ENCODE results near the gene SFT2D3. TPM values are rescaled to one million over a fixed set of nuclear protein-coding genes. Genes with fewer than 3 reads are reported as not detected.

The SFT2D3 gene
- total and polyA plus RNA-seq, 9 of the 15 experiments (the other 6 are each of a cell fraction or from before 2014, with no cell fraction given), result 7.5 to 9.9 (median 8.9) TPM; not detected in 2

DNA sequence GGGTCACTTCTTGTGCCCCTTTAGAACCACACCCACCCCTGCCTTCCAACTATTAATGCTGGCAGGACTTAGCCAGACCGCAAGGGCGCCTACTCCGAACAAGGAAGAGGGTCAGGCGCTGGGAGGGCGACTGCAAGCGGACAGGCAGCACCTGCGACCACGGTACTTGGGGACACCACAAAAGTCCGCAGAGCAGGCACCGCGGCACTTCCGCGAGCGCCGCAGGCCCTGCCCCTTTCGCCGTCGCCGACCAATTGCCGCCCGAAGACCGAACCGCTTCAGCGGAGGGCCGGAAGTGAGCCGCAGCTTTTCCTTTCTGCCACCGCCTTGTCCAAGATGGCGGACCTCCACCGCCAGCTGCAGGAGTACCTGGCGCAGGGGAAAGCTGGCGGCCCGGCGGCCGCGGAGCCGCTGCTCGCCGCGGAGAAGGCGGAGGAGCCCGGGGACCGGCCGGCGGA is at the start of gene SFT2D3 (continued):
- TF ChIP-seq, protein P1, sequence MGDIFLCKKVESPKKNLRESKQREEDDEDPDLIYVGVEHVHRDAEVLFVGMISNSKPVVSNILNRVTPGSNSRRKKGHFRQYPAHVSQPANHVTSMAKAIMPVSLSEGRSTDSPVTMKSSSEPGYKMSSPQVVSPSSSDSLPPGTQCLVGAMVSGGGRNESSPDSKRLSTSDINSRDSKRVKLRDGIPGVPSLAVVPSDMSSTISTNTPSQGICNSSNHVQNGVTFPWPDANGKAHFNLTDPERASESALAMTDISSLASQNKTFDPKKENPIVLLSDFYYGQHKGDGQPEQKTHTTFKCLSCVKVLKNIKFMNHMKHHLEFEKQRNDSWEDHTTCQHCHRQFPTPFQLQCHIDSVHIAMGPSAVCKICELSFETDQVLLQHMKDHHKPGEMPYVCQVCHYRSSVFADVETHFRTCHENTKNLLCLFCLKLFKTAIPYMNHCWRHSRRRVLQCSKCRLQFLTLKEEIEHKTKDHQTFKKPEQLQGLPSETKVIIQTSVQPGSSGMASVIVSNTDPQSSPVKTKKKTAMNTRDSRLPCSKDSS (IDR thresholded peaks at IDR 0.05; ENCODE audit: low read depth, partially characterized antibody), result no peak
- no peak; the same call in 1 of the 2 replicates for TF ChIP-seq NR2C2 (CRISPR knock-in tag; IDR thresholded peaks at IDR 0.05)
- peak; percentile 4; the same call in 1 of the 2 replicates for TF ChIP-seq NR2C2 (tag; IDR thresholded peaks at IDR 0.05)
- TF ChIP-seq BDP1 (IDR thresholded peaks at IDR 0.05; ENCODE audit: insufficient read depth, insufficient read length), result no peak
- TF ChIP-seq SNIP1 (IDR thresholded peaks at IDR 0.05; ENCODE audit: low read depth), result no peak
- peak; percentile 21 for TF ChIP-seq HMGN3 (IDR thresholded peaks at IDR 0.05; ENCODE audit: borderline replicate concordance, extremely low read depth, insufficient read length, low read depth, low read length)
- no peak for TF ChIP-seq PRMT5 (CRISPR knock-in tag; IDR thresholded peaks at IDR 0.05)
- no peak for TF ChIP-seq SREBF2 (CRISPR knock-in tag; IDR thresholded peaks at IDR 0.05)
- TF ChIP-seq TAL1 (IDR thresholded peaks at IDR 0.05), result no peak
- no peak for TF ChIP-seq FOXJ2 (tag; IDR thresholded peaks at IDR 0.05)
- no peak for TF ChIP-seq MTA2 (IDR thresholded peaks at IDR 0.05; ENCODE audit: low read depth)
- TF ChIP-seq SMAD4 (CRISPR knock-in tag; conservative IDR thresholded peaks at IDR 0.05), result no peak
- TF ChIP-seq SRSF7 (optimal IDR thresholded peaks at IDR 0.05; ENCODE audit: low read depth, low read length), result no peak
- TF ChIP-seq, protein P2, sequence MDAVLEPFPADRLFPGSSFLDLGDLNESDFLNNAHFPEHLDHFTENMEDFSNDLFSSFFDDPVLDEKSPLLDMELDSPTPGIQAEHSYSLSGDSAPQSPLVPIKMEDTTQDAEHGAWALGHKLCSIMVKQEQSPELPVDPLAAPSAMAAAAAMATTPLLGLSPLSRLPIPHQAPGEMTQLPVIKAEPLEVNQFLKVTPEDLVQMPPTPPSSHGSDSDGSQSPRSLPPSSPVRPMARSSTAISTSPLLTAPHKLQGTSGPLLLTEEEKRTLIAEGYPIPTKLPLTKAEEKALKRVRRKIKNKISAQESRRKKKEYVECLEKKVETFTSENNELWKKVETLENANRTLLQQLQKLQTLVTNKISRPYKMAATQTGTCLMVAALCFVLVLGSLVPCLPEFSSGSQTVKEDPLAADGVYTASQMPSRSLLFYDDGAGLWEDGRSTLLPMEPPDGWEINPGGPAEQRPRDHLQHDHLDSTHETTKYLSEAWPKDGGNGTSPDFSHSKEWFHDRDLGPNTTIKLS (IDR thresholded peaks at IDR 0.05; ENCODE audit: borderline replicate concordance, low read depth), result no peak; the same call in 1 of the 2 replicates
- TF ChIP-seq ETV1 (tag; conservative IDR thresholded peaks at IDR 0.05; ENCODE audit: low read depth), result peak; percentile 76
- TF ChIP-seq, protein P3, sequence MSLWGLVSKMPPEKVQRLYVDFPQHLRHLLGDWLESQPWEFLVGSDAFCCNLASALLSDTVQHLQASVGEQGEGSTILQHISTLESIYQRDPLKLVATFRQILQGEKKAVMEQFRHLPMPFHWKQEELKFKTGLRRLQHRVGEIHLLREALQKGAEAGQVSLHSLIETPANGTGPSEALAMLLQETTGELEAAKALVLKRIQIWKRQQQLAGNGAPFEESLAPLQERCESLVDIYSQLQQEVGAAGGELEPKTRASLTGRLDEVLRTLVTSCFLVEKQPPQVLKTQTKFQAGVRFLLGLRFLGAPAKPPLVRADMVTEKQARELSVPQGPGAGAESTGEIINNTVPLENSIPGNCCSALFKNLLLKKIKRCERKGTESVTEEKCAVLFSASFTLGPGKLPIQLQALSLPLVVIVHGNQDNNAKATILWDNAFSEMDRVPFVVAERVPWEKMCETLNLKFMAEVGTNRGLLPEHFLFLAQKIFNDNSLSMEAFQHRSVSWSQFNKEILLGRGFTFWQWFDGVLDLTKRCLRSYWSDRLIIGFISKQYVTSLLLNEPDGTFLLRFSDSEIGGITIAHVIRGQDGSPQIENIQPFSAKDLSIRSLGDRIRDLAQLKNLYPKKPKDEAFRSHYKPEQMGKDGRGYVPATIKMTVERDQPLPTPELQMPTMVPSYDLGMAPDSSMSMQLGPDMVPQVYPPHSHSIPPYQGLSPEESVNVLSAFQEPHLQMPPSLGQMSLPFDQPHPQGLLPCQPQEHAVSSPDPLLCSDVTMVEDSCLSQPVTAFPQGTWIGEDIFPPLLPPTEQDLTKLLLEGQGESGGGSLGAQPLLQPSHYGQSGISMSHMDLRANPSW (CRISPR knock-in tag; IDR thresholded peaks at IDR 0.05), result no peak
- no peak for TF ChIP-seq NCOR1 (IDR thresholded peaks at IDR 0.05)
- no peak for TF ChIP-seq MXI1 (IDR thresholded peaks at IDR 0.05; ENCODE audit: low read depth, low read length)
- peak; percentile 60 for TF ChIP-seq GTF2B (IDR thresholded peaks at IDR 0.05; ENCODE audit: extremely low read depth, insufficient read length)
- no peak; the same call in 1 of the 2 replicates for TF ChIP-seq SIN3B (IDR thresholded peaks at IDR 0.05; ENCODE audit: low read depth)
- TF ChIP-seq EWSR1 (IDR thresholded peaks at IDR 0.05; ENCODE audit: borderline replicate concordance, low read depth, partially characterized antibody), result no peak
- TF ChIP-seq MTF1 (CRISPR knock-in tag; IDR thresholded peaks at IDR 0.05; ENCODE audit: borderline replicate concordance), result no peak
- TF ChIP-seq SMC3 (conservative IDR thresholded peaks at IDR 0.05; ENCODE audit: insufficient read depth, low read depth, low read length), result no peak
- TF ChIP-seq MYNN (IDR thresholded peaks at IDR 0.05), result peak; percentile 44; the same call in 1 of the 2 replicates
- TF ChIP-seq MYNN (CRISPR knock-in tag; IDR thresholded peaks at IDR 0.05), result no peak

All from K562 (cell line).